ENCODE results near the gene COL4A3.

The COL4A3 gene

GRCh38 chr2:227241005-227241404, 76.6 kb downstream of the COL4A3 start:
- no peak for DNase-seq (ENCODE audit: low read depth)
- H3K4me3 ChIP-seq (ENCODE audit: low read depth, low read length): no peak overlapping the region
- TF ChIP-seq, protein P1, sequence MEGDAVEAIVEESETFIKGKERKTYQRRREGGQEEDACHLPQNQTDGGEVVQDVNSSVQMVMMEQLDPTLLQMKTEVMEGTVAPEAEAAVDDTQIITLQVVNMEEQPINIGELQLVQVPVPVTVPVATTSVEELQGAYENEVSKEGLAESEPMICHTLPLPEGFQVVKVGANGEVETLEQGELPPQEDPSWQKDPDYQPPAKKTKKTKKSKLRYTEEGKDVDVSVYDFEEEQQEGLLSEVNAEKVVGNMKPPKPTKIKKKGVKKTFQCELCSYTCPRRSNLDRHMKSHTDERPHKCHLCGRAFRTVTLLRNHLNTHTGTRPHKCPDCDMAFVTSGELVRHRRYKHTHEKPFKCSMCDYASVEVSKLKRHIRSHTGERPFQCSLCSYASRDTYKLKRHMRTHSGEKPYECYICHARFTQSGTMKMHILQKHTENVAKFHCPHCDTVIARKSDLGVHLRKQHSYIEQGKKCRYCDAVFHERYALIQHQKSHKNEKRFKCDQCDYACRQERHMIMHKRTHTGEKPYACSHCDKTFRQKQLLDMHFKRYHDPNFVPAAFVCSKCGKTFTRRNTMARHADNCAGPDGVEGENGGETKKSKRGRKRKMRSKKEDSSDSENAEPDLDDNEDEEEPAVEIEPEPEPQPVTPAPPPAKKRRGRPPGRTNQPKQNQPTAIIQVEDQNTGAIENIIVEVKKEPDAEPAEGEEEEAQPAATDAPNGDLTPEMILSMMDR (IDR thresholded peaks at IDR 0.05; ENCODE audit: low read depth, low read length, missing control alignments): no peak

DNA sequence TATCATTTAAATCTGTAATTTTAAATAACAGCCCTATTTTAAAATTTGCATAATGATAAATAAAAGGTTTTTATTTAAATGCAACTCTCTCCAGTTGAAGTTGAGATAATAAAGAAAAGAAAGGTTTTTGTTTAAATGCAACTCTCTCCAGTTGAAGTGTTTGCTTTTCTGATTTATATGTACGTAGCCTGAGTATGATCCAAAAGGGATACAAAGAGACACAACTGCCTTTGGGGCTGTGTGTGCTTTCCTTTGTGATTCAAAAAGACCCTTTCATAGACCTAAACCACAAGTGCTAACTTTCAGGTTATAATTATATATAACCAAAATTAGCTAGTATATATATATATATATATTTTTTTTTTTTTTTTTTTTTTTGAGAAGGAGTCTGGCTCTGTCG, 84.5 kb downstream of the COL4A3 start:
- no peak overlapping the region for H3K4me3 ChIP-seq (ENCODE audit: low read depth, low read length)
- no peak for DNase-seq (ENCODE audit: low read depth)
- TF ChIP-seq, protein P1 (IDR thresholded peaks at IDR 0.05; ENCODE audit: low read depth, low read length, missing control alignments): no peak

- H3K4me3 ChIP-seq (ENCODE audit: low read depth, low read length): no peak overlapping the region
- TF ChIP-seq, protein P1 (IDR thresholded peaks at IDR 0.05; ENCODE audit: low read depth, low read length, missing control alignments): no peak
- no peak for DNase-seq (ENCODE audit: low read depth)
These were observed 88.4 kb downstream of the COL4A3 start for GRCh38 chr2:227252831-227253230.

DNA sequence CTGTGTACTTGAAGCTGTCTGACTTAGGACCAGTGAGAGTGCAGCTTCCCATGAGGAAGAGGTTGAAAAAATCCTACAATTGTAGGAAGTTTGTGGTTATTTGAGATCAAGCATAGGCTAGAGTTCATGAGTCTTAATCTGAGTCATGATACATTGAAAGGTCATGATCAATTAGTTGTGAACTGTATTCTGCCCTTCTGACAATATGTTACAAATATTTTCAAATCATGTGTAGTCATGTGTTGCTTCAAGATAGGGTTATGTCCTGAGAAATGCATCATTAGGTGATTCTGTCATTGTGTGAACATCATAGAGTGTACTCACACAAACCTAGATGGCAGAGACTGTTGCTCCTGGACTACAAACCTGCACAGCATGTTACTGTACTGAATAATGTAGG, 92.2 kb downstream of the COL4A3 start:
- H3K4me3 ChIP-seq (ENCODE audit: low read depth, low read length): no peak overlapping the region
- TF ChIP-seq, protein P1 (IDR thresholded peaks at IDR 0.05; ENCODE audit: low read depth, low read length, missing control alignments): no peak
- DNase-seq (ENCODE audit: low read depth): no peak

DNA sequence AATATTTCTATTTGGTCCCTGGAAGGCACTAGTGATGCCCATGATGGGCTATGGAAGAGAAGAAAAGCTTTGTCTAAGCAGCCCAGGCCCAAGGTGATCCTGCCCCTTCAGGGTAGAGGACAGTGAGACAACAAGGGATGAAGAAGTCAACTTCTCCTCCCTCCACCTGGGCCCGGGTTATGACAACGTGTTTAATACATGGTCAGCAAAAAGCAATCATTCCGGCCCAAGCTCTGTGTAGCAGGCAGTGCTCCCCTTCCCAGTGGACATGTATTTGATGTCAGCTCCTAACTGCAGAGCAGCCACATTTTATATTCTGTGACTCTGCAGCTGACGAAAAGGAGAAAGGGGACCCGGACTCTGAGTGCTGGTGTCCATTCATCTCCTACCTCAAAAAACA, 93.4 kb downstream of the COL4A3 start:
- H3K4me3 ChIP-seq (ENCODE audit: low read depth, low read length): no peak overlapping the region
- DNase-seq (ENCODE audit: low read depth): no peak
- TF ChIP-seq, protein P1 (IDR thresholded peaks at IDR 0.05; ENCODE audit: low read depth, low read length, missing control alignments): no peak

GRCh38 chr2:227260041-227260440, 95.6 kb downstream of the COL4A3 start:
- TF ChIP-seq, protein P1 (IDR thresholded peaks at IDR 0.05; ENCODE audit: low read depth, low read length, missing control alignments): no peak
- no peak overlapping the region for H3K4me3 ChIP-seq (ENCODE audit: low read depth, low read length)
- no peak for DNase-seq (ENCODE audit: low read depth)

DNA sequence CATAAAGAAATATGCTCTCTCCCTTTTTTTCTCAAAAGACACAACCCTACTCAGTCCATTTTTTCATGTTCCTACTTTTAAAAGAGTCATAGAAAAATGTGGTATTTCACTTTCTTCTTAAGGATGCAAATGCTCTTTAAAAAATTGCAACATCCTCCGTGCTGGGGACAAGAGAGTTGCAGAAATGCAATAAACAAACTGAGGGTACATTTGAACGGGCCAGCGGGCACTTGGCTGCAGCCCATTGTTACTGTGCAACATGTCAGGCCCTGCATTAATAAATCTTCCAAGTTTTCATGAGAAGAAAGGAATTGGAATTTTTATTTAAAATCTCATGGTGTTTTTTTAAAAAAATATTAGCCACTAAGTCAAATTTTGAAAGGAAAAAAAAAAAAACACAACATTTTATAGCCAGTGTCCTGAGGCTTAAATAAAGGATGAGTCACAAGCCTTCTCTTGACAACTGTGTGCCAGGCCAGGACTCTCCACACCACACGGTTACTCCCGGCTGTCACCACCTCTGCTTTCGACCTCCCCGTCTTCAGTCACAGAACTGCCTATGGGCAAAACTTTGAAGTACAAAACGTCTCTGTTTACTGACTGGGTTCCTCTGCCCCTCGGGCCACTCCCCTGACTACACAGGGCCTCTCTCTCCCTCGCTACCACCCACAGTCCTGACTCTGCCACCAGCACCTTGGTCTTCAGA, 103.1 kb downstream of the COL4A3 start:
- TF ChIP-seq, protein P1 (IDR thresholded peaks at IDR 0.05; ENCODE audit: low read depth, low read length, missing control alignments): no peak
- no peak overlapping the region for H3K4me3 ChIP-seq (ENCODE audit: low read depth, low read length)
- DNase-seq (ENCODE audit: low read depth): no peak
